ENCODE results near the gene CD47. TPM values are rescaled to one million over a fixed set of nuclear protein-coding genes. Genes with fewer than 3 reads are reported as not detected.

Gene CD47
- total RNA-seq, 1 donor from 2014 or later, result 60.0 TPM

- TF ChIP-seq CTCF (IDR thresholded peaks at IDR 0.05; ENCODE audit: insufficient read depth, low read length, severe bottlenecking), result no peak
- no peak for FAIRE-seq
- Histone ChIP-seq H3K4me3 (ENCODE audit: low read depth, low read length) (no peak overlapping the region), H3K36me3 (ENCODE audit: control insufficient read depth, insufficient read depth, low read length) (no peaks in the 10 kb centered on the region), H3K27me3 (ENCODE audit: control insufficient read depth, insufficient read depth, low read length) (no peaks in the 10 kb centered on the region)
- DNase-seq (ENCODE audit: low read depth), result no peak
Measured at GRCh38 chr3:108093021-108093420, 2.2 kb upstream of the CD47 start.

GRCh38 chr3:108092501-108092900 lies 1.7 kb upstream of the CD47 start:
- Histone ChIP-seq H3K36me3 (ENCODE audit: control insufficient read depth, insufficient read depth, low read length) (no peaks in the 10 kb centered on the region), H3K27me3 (ENCODE audit: control insufficient read depth, insufficient read depth, low read length) (no peaks in the 10 kb centered on the region), H3K4me3 (ENCODE audit: low read depth, low read length) (no peak overlapping the region)
- FAIRE-seq (no peak), DNase-seq (ENCODE audit: low read depth) (no peak)
- no peak for TF ChIP-seq CTCF (IDR thresholded peaks at IDR 0.05; ENCODE audit: insufficient read depth, low read length, severe bottlenecking)

- H3K27me3 ChIP-seq (ENCODE audit: control insufficient read depth, insufficient read depth, low read length), result no peaks in the 10 kb centered on the region
- DNase-seq (ENCODE audit: low read depth) (no peak), FAIRE-seq (no peak)
- no peaks in the 10 kb centered on the region for H3K36me3 ChIP-seq (ENCODE audit: control insufficient read depth, insufficient read depth, low read length)
- TF ChIP-seq CTCF (IDR thresholded peaks at IDR 0.05; ENCODE audit: insufficient read depth, low read length, severe bottlenecking), result no peak
- peak overlapping the region; percentile 70 for H3K4me3 ChIP-seq (ENCODE audit: low read depth, low read length)
Measured at GRCh38 chr3:108091498-108092250, 843 bp upstream of the CD47 start.

GRCh38 chr3:108090049-108090700 lies 656 bp downstream of the CD47 start:
- H3K27me3 ChIP-seq (ENCODE audit: control insufficient read depth, insufficient read depth, low read length), result no peaks in the 10 kb centered on the region
- no peak for TF ChIP-seq CTCF (IDR thresholded peaks at IDR 0.05; ENCODE audit: insufficient read depth, low read length, severe bottlenecking)
- peak overlapping the region; percentile 70 for H3K4me3 ChIP-seq (ENCODE audit: low read depth, low read length)
- DNase-seq (ENCODE audit: low read depth), result peak; percentile 26
- FAIRE-seq, result no peak
- no peaks in the 10 kb centered on the region for H3K36me3 ChIP-seq (ENCODE audit: control insufficient read depth, insufficient read depth, low read length)

GRCh38 chr3:108089579-108089978 lies 1.3 kb downstream of the CD47 start:
- no peak for TF ChIP-seq CTCF (IDR thresholded peaks at IDR 0.05; ENCODE audit: insufficient read depth, low read length, severe bottlenecking)
- FAIRE-seq (no peak), DNase-seq (ENCODE audit: low read depth) (no peak)

More at GRCh38 chr3:108089579-108089978, 1.3 kb downstream of the CD47 start:
- H3K36me3 ChIP-seq (ENCODE audit: control insufficient read depth, insufficient read depth, low read length), result no peaks in the 10 kb centered on the region
- H3K27me3 ChIP-seq (ENCODE audit: control insufficient read depth, insufficient read depth, low read length), result no peaks in the 10 kb centered on the region
- H3K4me3 ChIP-seq (ENCODE audit: low read depth, low read length), result peak overlapping the region; percentile 70
